Measurements from ENCODE around the gene RTL3.
A peak's percentile ranks its signal among the peaks of the same experiment; 100 is the strongest.
"Not testable (repeated sequence)": the region's sequence is repeated elsewhere in the genome, so short reads cannot be mapped to it uniquely, and the experiment has no call there.

RTL3 gene, protein sequence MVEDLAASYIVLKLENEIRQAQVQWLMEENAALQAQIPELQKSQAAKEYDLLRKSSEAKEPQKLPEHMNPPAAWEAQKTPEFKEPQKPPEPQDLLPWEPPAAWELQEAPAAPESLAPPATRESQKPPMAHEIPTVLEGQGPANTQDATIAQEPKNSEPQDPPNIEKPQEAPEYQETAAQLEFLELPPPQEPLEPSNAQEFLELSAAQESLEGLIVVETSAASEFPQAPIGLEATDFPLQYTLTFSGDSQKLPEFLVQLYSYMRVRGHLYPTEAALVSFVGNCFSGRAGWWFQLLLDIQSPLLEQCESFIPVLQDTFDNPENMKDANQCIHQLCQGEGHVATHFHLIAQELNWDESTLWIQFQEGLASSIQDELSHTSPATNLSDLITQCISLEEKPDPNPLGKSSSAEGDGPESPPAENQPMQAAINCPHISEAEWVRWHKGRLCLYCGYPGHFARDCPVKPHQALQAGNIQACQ

DNA sequence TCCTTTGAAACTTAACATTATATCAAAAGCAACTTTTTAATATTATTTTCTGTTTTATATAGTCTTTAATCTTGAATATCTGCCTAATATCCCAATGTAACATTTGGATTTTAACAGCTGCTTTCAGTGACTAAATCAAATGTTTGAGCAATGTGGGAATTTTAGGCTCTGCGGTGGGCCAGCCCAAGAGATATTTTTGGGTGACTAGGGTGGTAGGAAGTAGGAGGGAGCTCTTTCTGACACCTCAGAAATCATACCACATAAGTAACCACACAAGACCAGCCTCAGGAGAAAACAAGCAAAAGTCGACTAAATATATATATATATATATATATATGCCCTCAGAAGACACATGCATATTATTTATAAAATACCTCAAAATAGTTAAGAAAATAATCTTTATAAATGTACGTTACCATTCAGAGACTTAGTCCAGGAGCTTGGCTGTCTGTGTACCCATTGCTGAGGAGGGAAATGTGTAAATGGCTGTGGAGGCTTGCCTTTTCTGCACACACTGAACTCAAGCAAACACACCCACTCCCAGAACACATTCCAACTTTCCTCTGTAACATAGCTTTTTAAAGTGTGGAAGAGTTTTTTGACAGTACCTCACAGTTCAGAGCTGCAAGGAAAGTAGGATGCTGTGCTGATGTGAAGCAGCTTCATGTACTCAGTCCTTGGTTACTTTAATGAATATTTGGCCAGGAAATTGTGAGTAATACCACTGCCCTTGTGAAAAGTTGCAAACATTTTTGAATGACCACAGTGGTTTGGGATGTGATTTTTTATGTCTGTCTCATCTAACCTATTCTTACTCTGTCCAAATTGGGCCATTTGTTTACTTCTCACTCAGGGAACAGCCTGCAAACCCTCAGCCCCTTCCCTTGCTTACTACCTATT, at the start of gene RTL3:
Gene RTL3 (minus strand): TSS at position 484 of the 900 bp plus-strand sequence. CDS start 908 bp downstream, outside the sequence.
- peak; percentile 33 for DNase-seq (ENCODE audit: low read depth)

DNA sequence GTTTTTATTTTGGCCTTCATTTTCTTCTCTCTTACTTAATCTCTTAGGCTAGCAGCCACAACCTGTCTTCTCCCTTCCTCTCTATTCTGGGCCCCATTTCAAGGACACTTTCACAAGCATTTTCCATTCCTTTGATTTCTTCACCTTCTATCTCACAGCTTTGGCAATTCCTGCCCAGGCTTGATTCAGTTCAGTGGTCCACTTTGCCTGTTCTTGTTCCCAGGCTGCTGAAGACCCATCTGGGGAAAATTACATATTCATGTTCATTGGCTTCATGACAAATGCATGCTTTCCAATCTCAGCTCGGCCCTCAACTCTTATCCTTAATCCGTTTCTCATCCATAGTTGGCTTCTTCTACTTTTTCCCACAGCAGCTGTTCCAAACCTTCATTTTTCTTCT, 49.7 kb upstream of the RTL3 start:
- no peak for DNase-seq (ENCODE audit: low read depth)

DNA sequence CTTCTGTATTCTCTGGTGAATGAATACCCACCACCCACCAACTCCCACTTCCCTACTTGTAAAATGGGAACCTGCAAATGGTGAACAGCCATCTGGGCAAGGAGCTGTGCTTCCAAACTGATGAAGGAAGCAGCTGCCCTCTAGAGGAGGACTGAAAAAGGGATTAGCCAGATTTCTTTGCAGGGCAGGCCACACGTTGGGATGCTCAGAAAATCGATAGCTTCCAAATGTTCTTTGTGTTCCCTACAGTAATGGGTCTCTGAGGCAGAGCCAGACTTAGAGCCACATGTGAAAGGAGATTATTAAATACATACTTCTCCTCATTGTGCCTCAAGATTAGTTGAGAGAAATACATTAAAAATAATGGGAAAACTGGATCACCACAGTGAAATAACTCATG, 49.1 kb upstream of the RTL3 start:
- DNase-seq (ENCODE audit: low read depth), result peak; percentile 9

DNA sequence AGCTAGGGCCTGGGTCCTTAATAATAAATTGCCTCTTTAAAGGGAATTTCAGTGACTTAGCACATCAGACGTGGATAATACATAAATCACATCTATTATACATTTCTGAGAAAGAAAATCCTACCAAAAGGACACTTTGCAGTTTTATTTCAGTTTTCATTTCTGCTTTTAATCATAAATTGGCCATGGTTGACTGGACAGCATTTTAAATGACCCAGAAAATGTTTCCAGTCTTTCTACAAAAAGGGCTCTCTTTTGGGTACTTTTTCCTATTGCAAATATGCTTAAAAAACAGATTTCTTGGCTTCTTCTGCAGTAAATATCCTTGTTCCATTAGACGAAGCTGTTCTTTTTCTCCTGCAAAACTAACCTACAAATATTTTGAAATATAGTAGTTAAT, 46.9 kb upstream of the RTL3 start:
- no peak for DNase-seq (ENCODE audit: low read depth)

DNA sequence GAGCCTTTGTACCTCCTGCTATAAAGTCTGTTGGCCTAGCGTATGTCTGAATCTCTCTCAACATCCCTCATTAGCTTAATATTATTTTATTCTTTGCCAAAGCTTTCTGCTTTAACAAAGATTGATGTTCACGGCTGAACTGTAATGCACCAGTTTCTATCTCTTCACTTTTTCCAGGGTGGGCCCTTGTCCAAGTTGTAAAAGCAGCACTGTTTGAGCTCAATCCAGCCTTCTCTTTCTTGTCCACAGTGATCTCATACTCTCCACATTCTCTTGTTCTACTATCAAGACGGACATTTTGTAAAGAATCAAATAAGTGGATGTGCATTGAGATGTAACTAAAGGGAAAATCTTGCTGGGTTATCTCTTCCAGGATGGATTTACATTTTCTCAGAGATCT, 34.4 kb upstream of the RTL3 start:
- no peak for DNase-seq (ENCODE audit: low read depth)

DNA sequence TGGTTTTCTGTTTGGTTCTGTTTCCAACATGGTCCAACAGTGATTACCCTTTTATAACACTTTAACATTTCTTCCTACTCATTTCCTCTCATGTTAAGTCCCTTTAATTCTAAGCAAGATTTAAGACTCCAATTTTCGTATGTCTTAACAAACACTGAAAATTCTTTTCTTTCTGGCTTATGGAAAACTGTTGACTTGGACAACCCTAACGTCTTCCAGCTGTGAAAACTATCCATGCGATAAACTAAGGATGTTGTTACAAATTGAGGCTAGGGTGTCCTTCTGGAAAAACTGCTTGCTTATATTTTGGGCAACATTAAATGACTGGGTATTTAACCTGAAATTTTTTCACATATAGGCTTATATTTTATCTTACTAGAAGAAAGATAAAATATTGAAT, 33.9 kb upstream of the RTL3 start:
- DNase-seq (ENCODE audit: low read depth), result no peak

DNA sequence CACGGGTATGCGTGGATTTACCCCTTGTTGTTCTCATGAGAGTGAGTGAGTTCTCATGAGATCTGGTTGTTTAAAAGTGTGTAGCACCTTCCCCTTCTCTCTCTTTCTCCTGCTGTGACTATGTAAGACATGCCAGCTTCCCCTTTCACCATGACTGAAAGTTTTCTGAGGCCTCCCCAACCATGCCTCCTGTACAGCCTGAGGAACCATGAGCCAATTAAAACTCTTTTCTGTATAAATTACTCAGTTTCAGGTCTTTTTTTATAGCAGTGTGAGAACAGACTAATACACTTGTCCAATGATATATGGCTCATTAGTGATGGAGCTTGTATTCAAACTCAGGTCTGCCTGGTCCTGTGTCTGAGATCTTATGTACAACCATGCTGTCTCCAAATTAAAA, 28.5 kb upstream of the RTL3 start:
- DNase-seq (ENCODE audit: low read depth), result no peak

DNA sequence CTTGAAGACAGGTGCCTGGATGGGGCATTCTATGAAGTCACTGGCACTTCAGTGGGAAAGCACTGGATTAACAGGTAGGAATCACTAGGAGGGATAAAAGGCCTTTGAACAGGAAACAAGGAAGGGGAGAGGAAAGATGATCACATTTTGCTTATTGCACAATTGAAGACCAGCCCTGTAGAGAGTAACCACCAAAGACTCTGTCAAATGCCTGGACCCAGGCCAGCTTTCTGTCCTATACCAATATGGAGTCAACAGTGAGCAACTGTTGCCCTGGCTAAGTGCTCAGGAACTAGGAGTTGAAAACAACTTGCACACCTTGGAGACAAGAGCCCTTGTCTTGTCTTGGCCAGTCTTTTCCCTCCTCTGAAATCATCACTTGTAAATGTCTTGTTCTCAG, 14.1 kb upstream of the RTL3 start:
- no peak for DNase-seq (ENCODE audit: low read depth)

DNA sequence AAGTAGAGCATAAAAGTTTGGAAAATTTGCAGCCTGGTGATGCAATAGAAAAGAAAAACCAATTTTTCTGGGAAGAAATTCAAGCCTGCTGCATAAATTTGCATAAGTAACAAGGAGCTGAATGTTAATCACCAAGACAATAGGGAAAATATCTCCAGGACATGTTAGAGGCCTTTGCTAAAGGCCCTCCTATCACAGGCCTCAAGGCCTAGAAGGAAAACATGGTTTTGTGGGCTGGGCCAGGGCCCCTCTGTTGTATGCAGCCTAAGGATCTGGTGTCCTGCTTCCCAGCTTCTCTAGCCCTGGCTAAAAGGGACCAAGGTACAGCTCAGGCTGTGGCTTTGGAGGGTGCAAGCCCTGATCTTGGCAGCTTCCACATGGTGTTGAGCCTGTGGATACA, 6.2 kb upstream of the RTL3 start:
- no peak for DNase-seq (ENCODE audit: low read depth)

DNA sequence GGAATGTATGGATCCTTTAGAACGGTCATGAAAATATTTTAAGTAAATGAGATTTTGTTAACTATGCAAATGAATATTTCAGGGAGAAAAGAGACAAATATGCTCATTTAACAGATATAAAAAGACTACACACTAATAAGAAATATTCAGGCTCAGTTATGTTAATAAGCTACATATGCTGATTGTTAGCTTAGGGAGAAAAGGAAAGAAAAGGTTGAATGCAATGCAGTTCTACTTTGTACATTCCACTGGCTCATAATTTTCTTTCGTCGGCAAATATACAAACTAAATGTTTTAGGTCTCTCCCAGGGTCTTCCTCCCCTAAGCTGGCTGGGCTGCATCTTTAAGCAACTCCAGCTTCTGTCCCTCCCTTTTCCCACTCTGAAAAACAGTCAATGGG, 2.7 kb upstream of the RTL3 start:
- DNase-seq (ENCODE audit: low read depth), result no peak

DNA sequence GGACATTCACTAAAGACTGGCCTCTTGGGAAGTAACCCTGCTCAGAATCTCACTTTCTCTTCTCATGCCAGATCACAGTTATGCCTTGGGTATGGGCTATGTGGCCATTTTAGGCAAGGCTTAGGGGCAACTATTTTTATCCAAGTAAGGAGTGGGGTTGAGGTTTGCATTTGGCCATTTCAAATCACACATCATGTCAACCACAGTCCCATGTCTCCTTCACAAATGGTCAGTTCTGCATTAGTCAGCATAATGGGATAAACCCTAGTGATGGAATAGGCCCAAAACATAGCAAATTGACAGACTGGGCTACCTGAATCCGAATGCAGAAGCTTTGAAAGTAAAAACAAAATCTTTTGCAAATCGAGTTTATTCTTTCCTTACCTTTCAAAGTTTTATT, 827 bp upstream of the RTL3 start:
- no peak for DNase-seq (ENCODE audit: low read depth)

DNA sequence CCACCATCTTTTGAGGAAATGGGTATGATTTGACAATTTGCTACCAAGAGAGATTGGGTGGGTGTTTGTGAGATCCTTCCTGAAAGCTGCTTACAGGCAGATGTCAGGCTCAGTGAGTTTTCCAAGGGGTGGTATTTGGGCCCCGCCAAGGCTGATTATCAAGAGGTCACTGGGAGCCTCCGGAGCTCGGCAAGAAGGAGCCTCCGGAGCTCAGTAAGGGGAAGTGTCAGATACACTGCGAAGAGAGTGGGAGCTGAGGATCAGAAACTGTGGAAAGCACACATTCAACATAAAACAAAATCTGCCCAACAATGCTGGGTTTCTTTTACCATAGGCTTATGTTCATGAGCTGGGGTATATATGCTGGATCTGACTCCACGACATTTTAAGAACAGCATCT, 714 bp downstream of the RTL3 start:
- DNase-seq (ENCODE audit: low read depth), result no peak

DNA sequence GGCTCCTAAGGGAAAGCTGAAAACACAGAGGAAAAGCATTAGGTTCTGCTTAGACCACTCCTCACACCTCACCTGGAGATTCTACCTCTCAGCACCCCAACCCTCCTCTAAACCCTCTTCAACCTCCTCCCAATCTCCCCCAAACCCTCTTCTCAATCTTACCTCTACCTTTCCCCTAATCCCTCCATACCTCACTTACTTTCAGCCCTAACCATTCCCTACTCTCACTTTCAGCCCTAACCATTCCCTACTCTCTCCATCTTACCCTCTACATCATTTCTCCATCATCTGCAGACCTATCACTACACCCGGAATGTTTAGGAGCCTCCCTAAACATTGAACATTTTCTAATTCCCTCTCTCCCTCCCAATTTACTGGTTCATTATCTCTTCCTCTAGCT, 3.5 kb downstream of the RTL3 start:
- DNase-seq (ENCODE audit: low read depth), result no peak

DNA sequence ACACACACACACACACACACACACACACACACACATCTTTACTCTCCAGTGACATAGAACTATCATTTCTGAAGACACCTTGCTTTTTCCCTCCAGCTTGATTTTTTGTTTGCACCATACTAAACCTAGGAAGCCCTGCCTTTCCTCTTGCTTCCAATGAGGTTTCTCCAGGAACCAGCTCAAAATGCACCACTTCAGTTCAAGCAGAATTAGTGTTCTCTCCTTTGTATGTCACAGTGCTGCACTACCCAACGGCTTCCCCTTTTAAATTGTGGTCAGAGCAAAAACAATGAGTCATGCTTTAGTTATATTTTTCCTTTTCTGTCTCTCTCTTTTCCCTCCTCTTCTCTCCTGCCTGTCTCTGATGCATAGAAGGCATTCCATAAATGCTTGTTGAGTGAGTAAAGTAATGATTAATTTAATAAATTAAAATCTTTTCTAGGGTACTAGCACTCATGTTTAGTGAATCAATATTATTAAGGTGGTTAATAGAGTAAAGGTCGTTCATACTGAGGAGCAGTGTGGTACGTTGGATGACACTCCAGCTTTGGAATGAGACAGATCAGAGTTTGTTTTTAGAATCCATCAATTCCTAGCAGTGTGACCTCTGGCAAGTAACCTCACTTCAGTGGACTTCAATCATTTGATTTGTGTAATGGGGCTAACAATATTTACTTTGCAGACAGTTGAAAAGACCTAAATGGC, 5.9 kb downstream of the RTL3 start:
- peak; percentile 39 for DNase-seq (ENCODE audit: low read depth)

DNA sequence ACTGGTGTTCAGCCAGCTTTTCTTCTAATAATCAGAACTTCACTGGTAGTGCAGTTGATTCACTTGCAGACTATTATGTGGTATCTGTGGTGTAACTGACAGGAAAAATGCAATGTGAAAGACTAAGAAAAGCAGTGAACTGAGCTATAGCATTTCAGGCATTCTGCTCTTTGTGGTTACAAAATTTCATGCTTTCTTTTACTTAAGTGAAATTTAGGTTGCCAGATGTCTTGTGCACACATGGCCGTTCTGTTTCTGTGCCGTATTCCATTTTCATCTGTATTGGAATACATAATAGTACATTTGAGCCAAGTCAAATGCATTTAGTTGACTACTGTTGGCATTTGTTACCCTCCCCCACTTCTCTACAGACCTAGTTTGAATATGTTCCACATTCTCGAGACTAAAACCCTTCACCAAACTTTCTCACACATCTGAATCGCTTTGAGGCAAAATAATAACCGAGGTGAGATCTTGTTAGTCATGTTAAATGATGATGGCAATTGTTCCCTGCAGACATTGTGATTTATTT, 8.2 kb downstream of the RTL3 start:
- no peak for DNase-seq (ENCODE audit: low read depth)

DNA sequence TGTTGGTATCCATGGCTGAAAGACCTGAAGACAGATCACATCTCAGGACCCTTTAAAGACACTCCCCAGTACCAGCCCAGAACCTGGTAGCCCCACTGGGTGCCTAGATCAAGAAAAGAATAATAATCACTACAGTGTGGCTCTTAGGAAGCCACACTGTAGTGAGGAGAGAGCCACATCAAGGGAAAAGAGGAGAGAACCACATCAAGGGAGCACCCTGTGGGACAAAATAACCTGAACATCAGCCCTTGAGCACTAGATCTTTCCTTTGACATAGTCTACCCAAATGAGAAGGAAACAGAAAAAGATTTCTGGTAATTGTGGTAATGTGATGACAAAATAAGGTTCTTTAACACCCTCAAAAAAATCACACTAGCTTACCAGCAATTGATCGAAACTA, 15.3 kb downstream of the RTL3 start:
- DNase-seq (ENCODE audit: low read depth), result no peak

DNA sequence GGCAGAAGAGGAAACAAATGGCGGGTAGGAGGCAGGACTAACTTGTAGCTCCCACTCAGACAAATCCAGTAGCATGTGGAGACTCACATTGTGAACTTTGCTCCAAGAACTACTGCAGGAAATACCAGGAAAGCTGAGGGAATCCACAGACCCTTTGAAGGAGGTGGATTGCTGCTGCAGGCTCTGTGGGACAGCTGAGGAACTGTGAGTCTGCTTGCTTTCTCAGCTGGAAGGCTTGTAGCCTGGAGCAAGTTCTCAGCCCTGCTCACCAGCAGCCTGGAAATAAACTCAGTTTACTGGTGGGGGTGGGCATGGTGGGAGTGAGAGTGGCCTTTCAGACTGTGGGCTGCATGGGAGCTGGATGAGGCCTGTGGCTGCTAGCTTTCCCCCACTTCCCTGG, 16.0 kb downstream of the RTL3 start:
- no peak for DNase-seq (ENCODE audit: low read depth)

DNA sequence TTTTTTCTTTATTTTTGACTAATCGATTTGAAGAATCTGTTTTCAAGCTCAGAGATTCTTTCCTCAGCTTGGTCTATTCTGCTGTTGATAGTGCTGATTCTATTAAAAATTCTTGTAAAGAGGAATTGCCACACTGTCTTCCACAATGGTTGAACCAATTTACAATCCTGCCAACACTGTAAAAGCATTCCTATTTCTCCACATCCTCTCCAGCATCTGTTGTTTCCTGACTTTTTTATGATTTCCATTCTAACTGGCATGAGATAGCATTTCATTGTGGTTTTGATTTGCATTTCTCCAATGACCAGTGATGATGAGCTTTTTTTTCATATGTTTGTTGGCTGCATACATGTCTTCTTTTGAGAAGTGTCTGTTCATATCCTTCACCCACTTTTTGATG, 23.0 kb downstream of the RTL3 start:
- not testable (repeated sequence) for DNase-seq (ENCODE audit: low read depth)

DNA sequence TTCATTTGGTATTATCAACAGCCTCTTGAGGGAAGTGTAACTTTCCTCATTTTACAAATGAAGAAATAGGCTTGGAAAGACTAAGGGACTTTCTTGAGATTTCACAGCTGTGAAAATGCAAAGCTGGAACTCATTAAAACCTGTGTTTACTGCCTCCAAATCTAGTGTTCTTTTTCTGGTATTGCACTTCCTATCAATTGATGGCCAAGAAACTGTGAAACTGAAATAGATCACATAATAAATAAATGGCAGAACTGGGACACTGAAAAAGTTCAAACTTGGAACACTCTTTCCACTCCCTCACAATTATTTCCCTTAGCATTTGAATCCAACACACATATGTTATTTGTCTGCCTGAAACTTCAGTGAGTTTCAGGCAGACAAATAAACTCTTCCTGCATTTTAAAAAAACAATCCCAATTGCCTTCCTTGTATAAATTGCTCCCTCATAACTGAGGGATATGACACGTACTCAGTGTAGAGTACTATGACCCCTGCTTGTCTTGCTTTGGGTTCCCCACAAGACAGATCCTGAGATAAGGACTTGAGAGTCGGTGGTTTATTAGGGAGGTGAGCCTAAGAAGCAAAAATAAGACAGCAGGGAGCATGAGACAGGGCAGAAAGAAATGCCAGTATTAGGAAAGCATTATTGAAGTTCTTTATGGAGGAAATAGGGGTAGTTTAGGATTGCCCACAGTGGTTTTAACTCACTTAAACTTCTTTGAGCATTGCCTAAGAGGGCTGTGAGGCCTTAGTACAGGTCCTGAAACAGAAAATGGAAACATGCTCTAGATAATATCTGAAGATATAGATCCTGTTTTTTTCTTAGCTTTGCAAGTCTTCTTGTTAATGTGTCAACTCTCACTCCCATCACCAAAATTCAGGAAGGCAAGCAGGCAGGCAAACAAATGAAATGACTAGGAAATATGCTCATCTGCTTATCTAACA, 33.9 kb downstream of the RTL3 start:
- DNase-seq (ENCODE audit: low read depth), result no peak

DNA sequence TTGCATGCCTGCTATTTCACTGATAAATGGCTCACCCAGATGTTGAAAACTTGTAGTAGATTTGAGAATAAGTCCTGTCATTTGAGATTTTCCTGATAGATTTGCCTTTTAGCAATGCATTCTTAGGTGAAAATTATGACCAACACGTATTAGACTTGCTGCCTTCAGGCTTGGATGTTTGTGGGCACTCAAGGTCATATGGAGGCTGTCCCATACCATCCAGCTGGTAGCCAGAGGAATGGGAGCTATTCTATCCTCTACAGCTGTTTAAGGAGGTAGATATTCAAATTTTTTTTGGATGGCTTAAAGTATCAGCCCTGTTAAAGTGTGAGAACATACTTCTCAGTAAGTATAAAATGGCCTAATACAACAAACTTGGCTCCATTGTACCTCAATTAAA, 34.7 kb downstream of the RTL3 start:
- no peak for DNase-seq (ENCODE audit: low read depth)

DNA sequence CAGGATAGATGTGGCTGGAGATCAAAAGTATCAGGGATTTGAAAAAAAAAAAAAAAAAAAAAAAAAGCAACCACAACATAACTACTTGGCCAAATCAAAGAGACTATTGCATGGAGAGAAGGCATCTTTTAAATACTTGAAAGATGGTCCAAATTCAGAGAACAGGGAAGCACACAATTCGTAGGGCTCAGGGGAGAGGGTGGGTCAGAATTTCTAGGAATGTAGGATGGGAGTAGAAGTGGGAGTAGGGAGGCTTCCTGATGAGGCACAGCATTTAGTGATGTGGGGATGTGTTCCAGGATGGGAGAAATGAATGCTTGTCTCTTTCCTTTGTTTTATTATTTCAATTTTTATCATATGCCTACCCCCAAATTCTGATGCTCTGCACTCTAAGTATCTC, 36.3 kb downstream of the RTL3 start:
- DNase-seq (ENCODE audit: low read depth), result no peak
